GM12875 (cell line): Measurements from ENCODE around the gene E2F3.

ENCODE experiments used
- H3K4me3 ChIP-seq: one replicate; pipeline ENCODE4 v1.5.1; 2011; ENCODE audit warnings: low read depth, low read length, control low read depth
- TF ChIP-seq, protein P1 (sequence below): IDR thresholded peaks from 2 replicates; pipeline ENCODE4 v1.5.1; 2011; ENCODE audit warnings: low read depth, mild to moderate bottlenecking, control low read depth, inconsistent platforms, low read length, moderate library complexity, borderline replicate concordance; ENCODE audit not compliant: insufficient read depth

E2F3 gene

GRCh38 chr6:20486641-20487040 is 85.0 kb downstream of the E2F3 start:
- TF ChIP-seq, protein P1, sequence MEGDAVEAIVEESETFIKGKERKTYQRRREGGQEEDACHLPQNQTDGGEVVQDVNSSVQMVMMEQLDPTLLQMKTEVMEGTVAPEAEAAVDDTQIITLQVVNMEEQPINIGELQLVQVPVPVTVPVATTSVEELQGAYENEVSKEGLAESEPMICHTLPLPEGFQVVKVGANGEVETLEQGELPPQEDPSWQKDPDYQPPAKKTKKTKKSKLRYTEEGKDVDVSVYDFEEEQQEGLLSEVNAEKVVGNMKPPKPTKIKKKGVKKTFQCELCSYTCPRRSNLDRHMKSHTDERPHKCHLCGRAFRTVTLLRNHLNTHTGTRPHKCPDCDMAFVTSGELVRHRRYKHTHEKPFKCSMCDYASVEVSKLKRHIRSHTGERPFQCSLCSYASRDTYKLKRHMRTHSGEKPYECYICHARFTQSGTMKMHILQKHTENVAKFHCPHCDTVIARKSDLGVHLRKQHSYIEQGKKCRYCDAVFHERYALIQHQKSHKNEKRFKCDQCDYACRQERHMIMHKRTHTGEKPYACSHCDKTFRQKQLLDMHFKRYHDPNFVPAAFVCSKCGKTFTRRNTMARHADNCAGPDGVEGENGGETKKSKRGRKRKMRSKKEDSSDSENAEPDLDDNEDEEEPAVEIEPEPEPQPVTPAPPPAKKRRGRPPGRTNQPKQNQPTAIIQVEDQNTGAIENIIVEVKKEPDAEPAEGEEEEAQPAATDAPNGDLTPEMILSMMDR = no peak

DNA sequence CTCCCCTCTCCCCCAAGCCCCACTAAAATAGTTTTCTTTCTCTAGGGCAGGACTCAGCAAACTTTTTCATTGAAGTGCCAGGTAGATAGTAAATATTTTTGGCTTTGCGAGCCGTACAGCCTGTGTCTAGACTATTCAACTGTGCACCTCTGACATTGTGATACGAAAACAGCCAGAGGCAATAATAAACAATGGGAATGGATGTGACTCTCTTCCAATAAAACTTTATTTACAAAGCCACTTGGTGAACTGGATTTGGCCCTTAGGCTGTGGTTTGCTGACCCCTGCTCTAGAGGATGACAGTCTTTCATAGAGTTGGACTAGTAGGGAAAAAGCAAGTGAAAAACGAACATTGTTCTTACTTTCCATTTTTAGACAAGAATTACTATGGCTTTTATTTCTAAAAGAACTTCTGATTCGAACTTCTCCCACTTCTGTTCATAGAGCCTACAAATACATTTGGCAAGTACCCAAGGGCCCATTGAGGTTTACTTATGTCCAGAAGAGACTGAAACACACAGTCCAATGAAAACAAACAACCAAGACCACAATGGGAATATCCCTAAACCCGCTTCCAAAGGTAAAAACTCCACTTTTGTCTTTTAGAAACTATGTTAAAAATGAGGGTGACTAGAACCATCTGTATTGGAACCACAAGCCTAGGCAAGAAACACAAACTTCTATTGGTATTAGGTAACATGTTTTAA is 86.1 kb downstream of the E2F3 start:
- TF ChIP-seq, protein P1 = no peak
- no peak overlapping the region for H3K4me3 ChIP-seq

More at GRCh38 chr6:20486641-20487040, 85.0 kb downstream of the E2F3 start:
- H3K4me3 ChIP-seq = no peak overlapping the region

DNA sequence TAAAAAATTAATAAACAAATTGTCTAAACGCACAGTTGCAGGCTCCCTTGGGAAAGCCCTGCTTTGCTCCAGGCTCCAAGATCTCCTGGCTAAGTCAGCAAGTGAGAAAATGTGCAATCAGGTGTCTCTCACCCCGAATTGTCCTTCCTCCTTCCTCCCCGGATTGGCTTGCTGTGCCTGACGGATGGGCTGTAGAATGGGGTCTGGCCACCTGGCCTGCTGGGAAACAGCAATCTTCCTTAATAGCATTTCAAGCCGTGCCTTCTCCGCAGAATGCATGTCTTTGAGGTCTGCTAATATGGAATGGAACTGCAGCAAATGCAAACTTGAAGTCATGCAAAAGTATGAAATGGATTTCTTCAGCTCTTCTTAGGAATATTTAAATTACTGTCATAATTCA is 88.9 kb downstream of the E2F3 start:
- TF ChIP-seq, protein P1 = no peak
- no peak overlapping the region for H3K4me3 ChIP-seq

GRCh38 chr6:20492099-20492498 is 90.4 kb downstream of the E2F3 start:
- TF ChIP-seq, protein P1 = no peak
- H3K4me3 ChIP-seq = no peak overlapping the region

DNA sequence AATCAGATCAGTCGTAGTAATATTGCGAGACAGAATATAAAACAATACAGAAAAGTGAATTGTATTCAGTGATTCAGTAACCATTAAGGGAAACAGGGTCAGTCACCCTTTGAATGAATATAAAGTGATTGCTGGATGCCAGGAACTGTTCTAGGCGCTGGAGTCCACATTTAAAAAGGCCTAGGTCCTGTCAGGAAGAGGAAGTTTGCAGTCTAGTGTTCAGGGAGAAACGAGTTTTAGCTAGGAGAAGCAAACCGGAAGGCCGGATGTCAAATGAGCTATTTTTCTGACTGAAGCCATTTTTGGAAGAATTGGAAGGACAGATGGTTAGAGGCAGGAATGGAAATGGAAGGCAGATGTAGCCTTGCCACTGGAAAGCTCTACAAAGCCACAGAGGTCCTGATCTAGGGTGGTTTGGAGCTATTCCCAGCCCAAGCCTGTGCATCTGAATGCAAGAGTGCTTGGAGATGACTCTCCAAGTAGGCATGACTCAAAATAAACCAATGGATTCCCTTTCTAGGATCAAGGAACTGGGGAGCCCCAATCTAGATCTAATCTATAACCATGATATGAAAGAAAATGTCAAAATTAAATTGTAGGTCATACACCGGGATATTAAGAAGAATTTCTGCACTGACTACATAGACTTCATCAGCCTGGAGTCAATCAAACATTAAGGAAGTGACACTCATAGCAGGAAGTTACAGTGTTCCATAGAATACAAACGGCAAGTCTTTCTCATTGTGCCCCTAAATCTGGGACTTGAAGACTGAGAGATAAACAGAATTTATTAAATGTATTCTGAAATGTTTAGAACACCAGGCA is 95.7 kb downstream of the E2F3 start:
- TF ChIP-seq, protein P1 = no peak
- H3K4me3 ChIP-seq = no peak overlapping the region

DNA sequence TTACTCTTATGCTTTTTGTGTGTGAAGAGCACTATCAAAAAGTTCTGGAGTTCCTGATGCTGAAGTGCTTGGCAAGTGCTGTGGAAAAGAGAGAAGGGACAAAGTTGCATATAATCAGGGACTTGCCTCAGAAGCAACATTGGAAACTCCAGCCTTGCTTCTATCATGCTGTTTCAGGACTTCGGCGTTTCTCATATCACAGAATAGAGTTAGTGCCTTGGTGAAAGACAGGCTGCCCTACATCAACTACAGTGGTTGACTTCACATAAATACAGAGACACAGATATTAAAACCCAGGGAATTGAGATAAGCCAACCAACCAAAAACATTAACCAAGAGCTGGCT is 96.3 kb downstream of the E2F3 start:
- H3K4me3 ChIP-seq = no peak overlapping the region
- TF ChIP-seq, protein P1 = no peak

DNA sequence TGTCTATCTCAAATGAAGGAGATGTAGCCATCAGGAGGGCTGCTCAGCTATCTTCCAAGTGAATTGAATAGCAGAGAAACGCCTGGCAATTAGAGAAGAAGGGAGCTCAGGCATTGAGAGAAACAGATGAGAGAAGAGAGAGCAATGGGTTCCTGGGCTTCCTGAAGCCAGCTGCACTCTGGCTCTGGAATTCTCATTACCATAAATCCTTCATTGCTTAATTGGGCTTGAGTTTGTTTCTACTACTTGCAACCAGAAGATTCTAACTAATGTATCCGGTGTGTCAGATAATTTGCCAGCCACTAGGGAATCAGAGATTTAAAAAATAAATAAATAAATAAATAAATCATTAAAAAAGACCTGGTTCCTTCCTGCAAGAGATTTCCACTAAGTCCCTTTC is 107.5 kb downstream of the E2F3 start:
- TF ChIP-seq, protein P1 = no peak
- no peak overlapping the region for H3K4me3 ChIP-seq
